GM19240 (cell line): ENCODE results near the gene JUND.

Source experiments
- DNase-seq: peaks from one replicate; pipeline ENCODE4 v3.0.0; 2011; ENCODE audit warnings: low spot score; ENCODE audit not compliant: insufficient read length

Gene JUND

GRCh38 chr19:18239303-18239702, 42.1 kb downstream of the JUND start:
- no peak for DNase-seq

- no peak for DNase-seq
Measured at GRCh38 chr19:18234194-18234593, 47.2 kb downstream of the JUND start.

- DNase-seq, result peak; percentile 47
Measured at GRCh38 chr19:18233224-18233825, 48.1 kb downstream of the JUND start.

- DNase-seq, result no peak
Measured at GRCh38 chr19:18232540-18233223, 48.7 kb downstream of the JUND start.

GRCh38 chr19:18231775-18232174, 49.6 kb downstream of the JUND start:
- no peak for DNase-seq

- no peak for DNase-seq
Measured at GRCh38 chr19:18230941-18231734, 50.3 kb downstream of the JUND start.

GRCh38 chr19:18229915-18230314, 51.5 kb downstream of the JUND start:
- DNase-seq, result no peak
